HG02970 (cell line): ENCODE data around the gene MYMK.

Experiments
- ATAC-seq: cut with Tn5 transposase; IDR thresholded peaks from one replicate; pipeline ENCODE4 v1.9.1; 2021; ENCODE audit warnings: mild to moderate bottlenecking, moderate library complexity, moderate number of reproducible peaks; ENCODE audit not compliant: unreplicated experiment, low FRiP score

Gene MYMK

GRCh38 chr9:133507246-133507965 is 17.4 kb downstream of the MYMK start:
- ATAC-seq: no peak

- ATAC-seq: no peak
Measured at GRCh38 chr9:133506653-133507038, 18.1 kb downstream of the MYMK start.

- no peak for ATAC-seq
Measured at GRCh38 chr9:133505901-133506652, 18.7 kb downstream of the MYMK start.

GRCh38 chr9:133505186-133505830 is 19.5 kb downstream of the MYMK start:
- no peak for ATAC-seq

GRCh38 chr9:133502112-133502511 is 22.6 kb downstream of the MYMK start:
- ATAC-seq: no peak

- no peak for ATAC-seq
Measured at GRCh38 chr9:133499892-133500270, 24.9 kb downstream of the MYMK start.

GRCh38 chr9:133499132-133499891 is 25.4 kb downstream of the MYMK start:
- ATAC-seq: no peak

- ATAC-seq: no peak
Measured at GRCh38 chr9:133496861-133497842, 27.6 kb downstream of the MYMK start.

- ATAC-seq: no peak
Measured at GRCh38 chr9:133495327-133496293, 29.1 kb downstream of the MYMK start.

GRCh38 chr9:133494636-133495326 is 30.0 kb downstream of the MYMK start:
- ATAC-seq: no peak

GRCh38 chr9:133493845-133494540 is 30.8 kb downstream of the MYMK start:
- ATAC-seq: no peak

GRCh38 chr9:133493428-133493827 is 31.3 kb downstream of the MYMK start:
- no peak for ATAC-seq

- ATAC-seq: no peak
Measured at GRCh38 chr9:133492061-133493021, 32.4 kb downstream of the MYMK start.

GRCh38 chr9:133491656-133491925 is 33.2 kb downstream of the MYMK start:
- ATAC-seq: no peak

GRCh38 chr9:133490865-133491655 is 33.7 kb downstream of the MYMK start:
- no peak for ATAC-seq

GRCh38 chr9:133490201-133490681 is 34.5 kb downstream of the MYMK start:
- ATAC-seq: no peak
